Nephron progenitor cell (in vitro differentiated cells): ENCODE data around the gene TTLL9.

Experiments
- DNase-seq: peaks from one replicate; pipeline ENCODE4 v3.0.0; 2021
- H3K27ac Mint-ChIP-seq: 2 replicates; pipeline ENCODE4 v1.8.0; 2021; ENCODE audit warnings: mild to moderate bottlenecking, moderate library complexity, mixed read lengths
- H3K27me3 Mint-ChIP-seq: 2 replicates; pipeline ENCODE4 v1.8.0; 2021; ENCODE audit warnings: mild to moderate bottlenecking, low read depth, mixed read lengths; ENCODE audit not compliant: poor library complexity
- H3K36me3 Mint-ChIP-seq: 2 replicates; pipeline ENCODE4 v1.8.0; 2021; ENCODE audit warnings: low read depth, mixed read lengths
- H3K4me1 Mint-ChIP-seq: 2 replicates; pipeline ENCODE4 v1.8.0; 2021; ENCODE audit warnings: mixed read lengths
- H3K4me3 Mint-ChIP-seq: 2 replicates; pipeline ENCODE4 v1.8.0; 2021; ENCODE audit warnings: mild to moderate bottlenecking, moderate library complexity, mixed read lengths
- H3K9me3 Mint-ChIP-seq: 2 replicates; pipeline ENCODE4 v1.8.0; 2021; ENCODE audit warnings: mild to moderate bottlenecking, moderate library complexity, mixed read lengths
- TF ChIP-seq, protein P1 (sequence below): fragments of 200-600 bp; sonication (generic); IDR thresholded peaks from 2 replicates; pipeline ENCODE4 v1.5.0; 2021; ENCODE audit warnings: antibody characterized with exemption

Gene TTLL9

GRCh38 chr20:31869942-31870725 is at the start of gene TTLL9, which contains the start of gene DUSP15:
TTLL9 (plus strand) TSS chr20:31870634; CDS start chr20:31871127, 493 bp downstream.
DUSP15 (minus strand) TSS chr20:31870527; CDS start chr20:31870337, 190 bp downstream.
- peak within 1 kb of the TSS; percentile 99 for H3K4me3 Mint-ChIP-seq
- TF ChIP-seq, protein P1, sequence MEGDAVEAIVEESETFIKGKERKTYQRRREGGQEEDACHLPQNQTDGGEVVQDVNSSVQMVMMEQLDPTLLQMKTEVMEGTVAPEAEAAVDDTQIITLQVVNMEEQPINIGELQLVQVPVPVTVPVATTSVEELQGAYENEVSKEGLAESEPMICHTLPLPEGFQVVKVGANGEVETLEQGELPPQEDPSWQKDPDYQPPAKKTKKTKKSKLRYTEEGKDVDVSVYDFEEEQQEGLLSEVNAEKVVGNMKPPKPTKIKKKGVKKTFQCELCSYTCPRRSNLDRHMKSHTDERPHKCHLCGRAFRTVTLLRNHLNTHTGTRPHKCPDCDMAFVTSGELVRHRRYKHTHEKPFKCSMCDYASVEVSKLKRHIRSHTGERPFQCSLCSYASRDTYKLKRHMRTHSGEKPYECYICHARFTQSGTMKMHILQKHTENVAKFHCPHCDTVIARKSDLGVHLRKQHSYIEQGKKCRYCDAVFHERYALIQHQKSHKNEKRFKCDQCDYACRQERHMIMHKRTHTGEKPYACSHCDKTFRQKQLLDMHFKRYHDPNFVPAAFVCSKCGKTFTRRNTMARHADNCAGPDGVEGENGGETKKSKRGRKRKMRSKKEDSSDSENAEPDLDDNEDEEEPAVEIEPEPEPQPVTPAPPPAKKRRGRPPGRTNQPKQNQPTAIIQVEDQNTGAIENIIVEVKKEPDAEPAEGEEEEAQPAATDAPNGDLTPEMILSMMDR = no peak
- peak; percentile 76 for DNase-seq
- peak within 1 kb of the TSS; percentile 61 for H3K27ac Mint-ChIP-seq
- peaks cover 54% of the 10 kb centered on the region for H3K4me1 Mint-ChIP-seq
- peaks cover 13% of the 10 kb centered on the region for H3K36me3 Mint-ChIP-seq
- peaks cover 11% of the 10 kb centered on the region for H3K27me3 Mint-ChIP-seq
- H3K9me3 Mint-ChIP-seq = no peaks in the 10 kb centered on the region

DNA sequence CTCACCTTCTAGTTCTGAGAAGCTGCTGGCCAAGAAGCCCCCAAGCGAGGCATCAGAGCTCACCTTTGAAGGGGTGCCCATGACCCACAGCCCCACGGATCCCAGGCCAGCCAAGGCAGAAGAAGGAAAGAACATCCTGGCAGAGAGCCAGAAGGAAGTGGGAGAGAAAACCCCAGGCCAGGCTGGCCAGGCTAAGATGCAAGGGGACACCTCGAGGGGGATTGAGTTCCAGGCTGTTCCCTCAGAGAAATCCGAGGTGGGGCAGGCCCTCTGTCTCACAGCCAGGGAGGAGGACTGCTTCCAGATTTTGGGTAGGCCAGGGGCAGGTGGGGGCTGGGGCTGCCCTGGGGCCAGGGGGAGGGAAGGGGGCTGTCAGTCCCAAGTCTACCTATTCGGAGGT is 49.0 kb upstream of the TTLL9 start:
- Mint-ChIP-seq H3K4me3 (no peak overlapping the region), H3K27me3 (peaks cover 4% of the 10 kb centered on the region), H3K9me3 (no peaks in the 10 kb centered on the region), H3K36me3 (no peaks in the 10 kb centered on the region), H3K27ac (no peak overlapping the region), H3K4me1 (peaks cover 9% of the 10 kb centered on the region)
- no peak for DNase-seq
- TF ChIP-seq, protein P1 = no peak

GRCh38 chr20:31822421-31823330 is 47.8 kb upstream of the TTLL9 start:
- Mint-ChIP-seq H3K36me3 (no peaks in the 10 kb centered on the region), H3K4me1 (peaks cover 9% of the 10 kb centered on the region), H3K4me3 (no peak overlapping the region), H3K9me3 (no peaks in the 10 kb centered on the region), H3K27me3 (peaks cover 4% of the 10 kb centered on the region), H3K27ac (no peak overlapping the region)
- DNase-seq = peak; percentile 94
- TF ChIP-seq, protein P1 = peak; percentile 99

- Mint-ChIP-seq H3K4me3 (no peak overlapping the region), H3K27ac (no peak overlapping the region), H3K4me1 (peaks cover 7% of the 10 kb centered on the region), H3K36me3 (no peaks in the 10 kb centered on the region), H3K9me3 (no peaks in the 10 kb centered on the region), H3K27me3 (peaks cover 4% of the 10 kb centered on the region)
- DNase-seq = no peak
- TF ChIP-seq, protein P1 = no peak
Measured at GRCh38 chr20:31823360-31824124, 46.9 kb upstream of the TTLL9 start.

- Mint-ChIP-seq H3K4me3 (no peak overlapping the region), H3K36me3 (no peaks in the 10 kb centered on the region), H3K27me3 (peaks cover 4% of the 10 kb centered on the region), H3K9me3 (no peaks in the 10 kb centered on the region), H3K4me1 (peaks cover 8% of the 10 kb centered on the region), H3K27ac (no peak overlapping the region)
- DNase-seq = no peak
- TF ChIP-seq, protein P1 = no peak
Measured at GRCh38 chr20:31824125-31824485, 46.3 kb upstream of the TTLL9 start.
